ENCODE measurements around the gene HDLBP. TPM values are rescaled to one million over a fixed set of nuclear protein-coding genes. Genes with fewer than 3 reads are reported as not detected.

HDLBP gene
- total and polyA plus RNA-seq, 10 of the 15 experiments (the other 5 are each of a cell fraction or from before 2014, with no cell fraction given), result 19.5 to 383 (median 249) TPM

DNA sequence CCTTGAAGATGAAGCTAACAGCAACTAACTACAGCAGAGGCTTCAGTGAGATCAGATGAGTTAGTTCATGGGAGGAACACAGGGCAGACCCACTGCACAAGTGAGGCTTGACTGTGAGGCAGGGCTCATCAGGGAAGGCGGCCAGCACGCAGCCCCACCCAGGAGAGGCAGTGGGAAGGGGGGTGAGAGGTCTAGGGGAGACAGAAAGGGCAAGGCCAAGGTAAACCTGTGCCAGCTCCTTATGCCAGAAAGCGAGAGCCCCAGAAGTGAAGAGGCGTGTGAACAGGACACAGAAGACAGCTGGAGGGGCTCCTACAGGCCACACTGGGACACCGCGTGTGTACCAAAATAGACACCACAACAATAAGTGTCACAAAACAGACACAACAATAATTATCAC is 78.4 kb downstream of the HDLBP start:
- POLR2A ChIA-PET, result no interaction called here
- RAD21 ChIA-PET (ENCODE audit: unreplicated experiment), result no interaction called here
- SMC1A ChIA-PET (ENCODE audit: uncharacterized antibody, unreplicated experiment), result interaction anchor here (0.7 kb wide), 1 partner anchor 430 kb away, joined by 3 read pairs; no protein-coding TSS in a partner anchor
- H2AFZ ChIP-seq (ENCODE audit: control insufficient read depth, low read depth, low read length), result no peak overlapping the region
- H3K27me3 ChIP-seq (replicated peaks in 1 of 2; ENCODE audit: control insufficient read depth in 2 of 2, insufficient read depth in 2 of 2, low read length in 1 of 2), result no peaks in the 10 kb centered on the region
- ATAC-seq (no peak), DNase-seq (ENCODE audit: low read depth, low spot score) (no peak), FAIRE-seq (no peak)
- 0 out of 2 replicates have a peak, but pooled peaks cover 4% of the 10 kb centered on the region for H4K20me1 ChIP-seq (ENCODE audit: control insufficient read depth, insufficient read depth)
- BruUV-seq (replicated peaks), result no TSS peak
- CTCF ChIA-PET, result no interaction called here
- H3K9me3 ChIP-seq (replicated peaks; ENCODE audit: control insufficient read depth, insufficient read depth, low read length), result no peaks in the 10 kb centered on the region
- H3K4me2 ChIP-seq (ENCODE audit: control insufficient read depth, insufficient read depth), result no peak overlapping the region
- peaks cover 56 to 60% of the 10 kb centered on the region in 2 experiments for H3K36me3 ChIP-seq (ENCODE audit: control insufficient read depth in 2 of 2, insufficient read depth in 2 of 2, low read length in 1 of 2)
- 97% methylated on average over 6 of the region's 6 CpGs for WGBS (ENCODE audit: insufficient coverage, insufficient replicate concordance, low lambda C conversion rate, missing lambda C conversion rate)
- in situ Hi-C loops (cut with MboI) (no loop called here), intact Hi-C loops (cut with micrococcal nuclease; ENCODE audit: unreplicated experiment) (no loop called here)
- no peaks in the 10 kb centered on the region for H3K4me1 ChIP-seq (ENCODE audit: control insufficient read depth, insufficient read depth, low read length)
- H3K9ac ChIP-seq (ENCODE audit: control insufficient read depth, insufficient read depth, low read length), result no peak overlapping the region
- H3K79me2 ChIP-seq (ENCODE audit: control insufficient read depth, insufficient read depth, low read length), result no peaks in the 10 kb centered on the region
- TF ChIP-seq POLR2A (IDR thresholded peaks at IDR 0.05; ENCODE audit: low read depth, low read length) (no peak; the same call in 1 of the 2 replicates), CHD2 (IDR thresholded peaks at IDR 0.05; ENCODE audit: borderline replicate concordance, low read depth, low read length) (no peak), NR2C2 (IDR thresholded peaks at IDR 0.05; ENCODE audit: borderline replicate concordance, control insufficient read depth, insufficient read length, low read depth) (no peak), POLR2AphosphoS5 (IDR thresholded peaks at IDR 0.05; ENCODE audit: low read length) (no peak), MLLT1 (IDR thresholded peaks at IDR 0.05) (no peak), SUZ12 (IDR thresholded peaks at IDR 0.05; ENCODE audit: unreplicated experiment) (no peak), MEF2A (IDR thresholded peaks at IDR 0.05; ENCODE audit: insufficient read depth, low read depth, low read length) (no peak), HDAC2 (IDR thresholded peaks at IDR 0.05) (no peak), TCF3 (IDR thresholded peaks at IDR 0.05; ENCODE audit: borderline replicate concordance, insufficient read depth, low read depth, low read length) (no peak), ZSCAN29 (IDR thresholded peaks at IDR 0.05) (no peak), REST (IDR thresholded peaks at IDR 0.05; ENCODE audit: low read depth, low read length) (no peak), NFXL1 (IDR thresholded peaks at IDR 0.05; ENCODE audit: borderline replicate concordance) (no peak), FOS (IDR thresholded peaks at IDR 0.05; ENCODE audit: borderline replicate concordance, extremely low read depth, insufficient read length) (no peak)
- TF ChIP-seq, protein P1, sequence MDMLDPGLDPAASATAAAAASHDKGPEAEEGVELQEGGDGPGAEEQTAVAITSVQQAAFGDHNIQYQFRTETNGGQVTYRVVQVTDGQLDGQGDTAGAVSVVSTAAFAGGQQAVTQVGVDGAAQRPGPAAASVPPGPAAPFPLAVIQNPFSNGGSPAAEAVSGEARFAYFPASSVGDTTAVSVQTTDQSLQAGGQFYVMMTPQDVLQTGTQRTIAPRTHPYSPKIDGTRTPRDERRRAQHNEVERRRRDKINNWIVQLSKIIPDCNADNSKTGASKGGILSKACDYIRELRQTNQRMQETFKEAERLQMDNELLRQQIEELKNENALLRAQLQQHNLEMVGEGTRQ (IDR thresholded peaks at IDR 0.05; ENCODE audit: borderline replicate concordance, low read depth, low read length), result no peak
- no peak overlapping the region for H3K4me3 ChIP-seq
- H3K27ac ChIP-seq (ENCODE audit: control insufficient read depth, insufficient read depth), result no peak overlapping the region

Measured in GM12878 (cell line).